DOHH2 (cell line): ENCODE measurements around the gene LRRC2.

ENCODE experiments used
- EZH2phosphoT487 ChIP-seq: fragments of 200-600 bp; sonication (generic); IDR thresholded peaks from 2 replicates; pipeline ENCODE4 v1.6.1; 2017; ENCODE audit warnings: borderline replicate concordance, mild to moderate bottlenecking, antibody characterized with exemption, low read length, moderate library complexity, mixed read lengths
- TF ChIP-seq, protein P1 (sequence below): fragments of 200-600 bp; sonication (generic); IDR thresholded peaks from one replicate; pipeline ENCODE4 v1.5.1; 2014; ENCODE audit warnings: antibody characterized with exemption, mild to moderate bottlenecking, low read depth, low read length; ENCODE audit not compliant: poor library complexity, severe bottlenecking

DNA sequence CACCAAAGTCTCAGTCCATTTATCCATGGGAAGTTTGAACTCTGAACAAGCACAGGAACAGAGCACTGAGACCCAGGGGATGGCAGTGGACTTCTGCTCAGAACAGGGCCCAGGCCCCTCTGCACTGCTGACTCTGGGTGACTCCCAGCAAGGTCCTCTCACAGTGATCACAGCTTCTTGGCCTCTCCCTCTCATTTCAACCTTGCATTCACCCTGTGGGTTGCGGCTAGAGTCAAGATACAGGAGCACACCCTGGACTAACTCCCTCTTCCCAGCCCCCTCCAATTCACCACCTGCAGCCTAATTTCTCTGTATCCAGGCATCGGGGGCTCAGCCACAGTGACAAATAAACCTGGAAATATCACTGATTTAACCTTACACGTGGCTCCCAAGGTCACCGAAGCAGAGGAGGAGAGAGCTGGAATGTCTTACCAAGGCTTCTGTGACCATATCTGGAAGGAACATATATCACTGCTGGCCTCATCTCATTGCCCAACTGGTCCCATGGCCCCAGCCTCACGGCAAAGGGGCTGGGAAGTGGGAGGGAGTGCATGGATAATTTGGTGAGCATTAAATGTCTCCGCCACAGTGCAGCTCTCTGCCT is 67.1 kb downstream of the LRRC2 start:
- TF ChIP-seq, protein P1, sequence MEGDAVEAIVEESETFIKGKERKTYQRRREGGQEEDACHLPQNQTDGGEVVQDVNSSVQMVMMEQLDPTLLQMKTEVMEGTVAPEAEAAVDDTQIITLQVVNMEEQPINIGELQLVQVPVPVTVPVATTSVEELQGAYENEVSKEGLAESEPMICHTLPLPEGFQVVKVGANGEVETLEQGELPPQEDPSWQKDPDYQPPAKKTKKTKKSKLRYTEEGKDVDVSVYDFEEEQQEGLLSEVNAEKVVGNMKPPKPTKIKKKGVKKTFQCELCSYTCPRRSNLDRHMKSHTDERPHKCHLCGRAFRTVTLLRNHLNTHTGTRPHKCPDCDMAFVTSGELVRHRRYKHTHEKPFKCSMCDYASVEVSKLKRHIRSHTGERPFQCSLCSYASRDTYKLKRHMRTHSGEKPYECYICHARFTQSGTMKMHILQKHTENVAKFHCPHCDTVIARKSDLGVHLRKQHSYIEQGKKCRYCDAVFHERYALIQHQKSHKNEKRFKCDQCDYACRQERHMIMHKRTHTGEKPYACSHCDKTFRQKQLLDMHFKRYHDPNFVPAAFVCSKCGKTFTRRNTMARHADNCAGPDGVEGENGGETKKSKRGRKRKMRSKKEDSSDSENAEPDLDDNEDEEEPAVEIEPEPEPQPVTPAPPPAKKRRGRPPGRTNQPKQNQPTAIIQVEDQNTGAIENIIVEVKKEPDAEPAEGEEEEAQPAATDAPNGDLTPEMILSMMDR: no peak
- no peak for TF ChIP-seq EZH2phosphoT487
